ENCODE results near the gene MRPL16.
"Not testable (repeated sequence)": the region's sequence is repeated elsewhere in the genome, so short reads cannot be mapped to it uniquely, and the experiment has no call there.

The MRPL16 gene

GRCh38 chr11:59849129-59849528, 38.6 kb upstream of the MRPL16 start:
- CTCF ChIA-PET = no interaction called here
- no peak for DNase-seq (ENCODE audit: extremely low spot score)
- TF ChIP-seq ZNF384 (IDR thresholded peaks at IDR 0.05) = no peak
- no peak for TF ChIP-seq HDGF (IDR thresholded peaks at IDR 0.05; ENCODE audit: borderline replicate concordance)
- TF ChIP-seq TARDBP (IDR thresholded peaks at IDR 0.05) = no peak
- no peak for TF ChIP-seq SP1 (IDR thresholded peaks at IDR 0.05)
- TF ChIP-seq FOXK2 (IDR thresholded peaks at IDR 0.05) = no peak
- no peak for TF ChIP-seq SUZ12 (IDR thresholded peaks at IDR 0.05)
- no peak for TF ChIP-seq NFRKB (IDR thresholded peaks at IDR 0.05)
- TF ChIP-seq L3MBTL2 (conservative IDR thresholded peaks at IDR 0.05) = no peak
- no peak for TF ChIP-seq BHLHE40 (IDR thresholded peaks at IDR 0.05; ENCODE audit: borderline replicate concordance)
- TF ChIP-seq FOXM1 (IDR thresholded peaks at IDR 0.05; ENCODE audit: borderline replicate concordance) = no peak
- TF ChIP-seq LEF1 (IDR thresholded peaks at IDR 0.05; ENCODE audit: borderline replicate concordance) = no peak
- no peak for TF ChIP-seq PKNOX1 (IDR thresholded peaks at IDR 0.05)
- no peak for TF ChIP-seq ELF4 (IDR thresholded peaks at IDR 0.05)
- no peak for TF ChIP-seq ARNT (IDR thresholded peaks at IDR 0.05)
- no peak for TF ChIP-seq CTBP1 (IDR thresholded peaks at IDR 0.05; ENCODE audit: borderline replicate concordance)
- TF ChIP-seq FOXA1 (IDR thresholded peaks at IDR 0.05) = no peak
- POLR2A ChIA-PET = no interaction called here

GRCh38 chr11:59848439-59848838, 37.9 kb upstream of the MRPL16 start:
- DNase-seq (ENCODE audit: extremely low spot score); CTCF ChIA-PET; POLR2A ChIA-PET: not testable (repeated sequence)

- no peak for DNase-seq (ENCODE audit: extremely low spot score)
- POLR2A ChIA-PET = interaction anchor here (0.6 kb wide), 1 partner anchor 14 kb away, joined by 3 read pairs; no protein-coding TSS in a partner anchor
- CTCF ChIA-PET = no interaction called here
- TF ChIP-seq SUZ12 (IDR thresholded peaks at IDR 0.05) (no peak), LEF1 (IDR thresholded peaks at IDR 0.05; ENCODE audit: borderline replicate concordance) (no peak), FOXA1 (IDR thresholded peaks at IDR 0.05) (no peak), ARNT (IDR thresholded peaks at IDR 0.05) (no peak), NFRKB (IDR thresholded peaks at IDR 0.05) (no peak), TARDBP (IDR thresholded peaks at IDR 0.05) (no peak), ELF4 (IDR thresholded peaks at IDR 0.05) (no peak), L3MBTL2 (conservative IDR thresholded peaks at IDR 0.05) (no peak), FOXK2 (IDR thresholded peaks at IDR 0.05) (no peak), PKNOX1 (IDR thresholded peaks at IDR 0.05) (no peak), FOXM1 (IDR thresholded peaks at IDR 0.05; ENCODE audit: borderline replicate concordance) (no peak), SP1 (IDR thresholded peaks at IDR 0.05) (no peak), BHLHE40 (IDR thresholded peaks at IDR 0.05; ENCODE audit: borderline replicate concordance) (no peak), HDGF (IDR thresholded peaks at IDR 0.05; ENCODE audit: borderline replicate concordance) (no peak), CTBP1 (IDR thresholded peaks at IDR 0.05; ENCODE audit: borderline replicate concordance) (no peak), ZNF384 (IDR thresholded peaks at IDR 0.05) (no peak)
Observed at GRCh38 chr11:59847626-59848025, 37.0 kb upstream of the MRPL16 start.

GRCh38 chr11:59846556-59846955, 36.0 kb upstream of the MRPL16 start:
- TF ChIP-seq ZNF384 (IDR thresholded peaks at IDR 0.05) (no peak), L3MBTL2 (conservative IDR thresholded peaks at IDR 0.05) (no peak), BHLHE40 (IDR thresholded peaks at IDR 0.05; ENCODE audit: borderline replicate concordance) (no peak), ARNT (IDR thresholded peaks at IDR 0.05) (no peak), HDGF (IDR thresholded peaks at IDR 0.05; ENCODE audit: borderline replicate concordance) (no peak), TARDBP (IDR thresholded peaks at IDR 0.05) (no peak)
- POLR2A ChIA-PET = no interaction called here
- CTCF ChIA-PET = no interaction called here
- DNase-seq (ENCODE audit: extremely low spot score) = no peak

GRCh38 chr11:59845399-59845798, 34.8 kb upstream of the MRPL16 start, which contains the start of gene CBLIF:
Gene CBLIF (minus strand): TSS chr11:59845499. CDS start chr11:59845453, 46 bp downstream.
- TF ChIP-seq ZNF384 (IDR thresholded peaks at IDR 0.05) (no peak), ARNT (IDR thresholded peaks at IDR 0.05) (no peak), PKNOX1 (IDR thresholded peaks at IDR 0.05) (no peak), FOXA1 (IDR thresholded peaks at IDR 0.05) (no peak), FOXK2 (IDR thresholded peaks at IDR 0.05) (no peak), L3MBTL2 (conservative IDR thresholded peaks at IDR 0.05) (no peak), CTBP1 (IDR thresholded peaks at IDR 0.05; ENCODE audit: borderline replicate concordance) (no peak), LEF1 (IDR thresholded peaks at IDR 0.05; ENCODE audit: borderline replicate concordance) (no peak), HDGF (IDR thresholded peaks at IDR 0.05; ENCODE audit: borderline replicate concordance) (no peak), NFRKB (IDR thresholded peaks at IDR 0.05) (no peak)

GRCh38 chr11:59842316-59842715, 31.7 kb upstream of the MRPL16 start:
- POLR2A ChIA-PET = no interaction called here
- TF ChIP-seq L3MBTL2 (conservative IDR thresholded peaks at IDR 0.05) (no peak), ZNF384 (IDR thresholded peaks at IDR 0.05) (no peak), FOXA1 (IDR thresholded peaks at IDR 0.05) (no peak), BHLHE40 (IDR thresholded peaks at IDR 0.05; ENCODE audit: borderline replicate concordance) (no peak), ARNT (IDR thresholded peaks at IDR 0.05) (no peak), HDGF (IDR thresholded peaks at IDR 0.05; ENCODE audit: borderline replicate concordance) (no peak)
- no peak for DNase-seq (ENCODE audit: extremely low spot score)
- CTCF ChIA-PET = no interaction called here

More at GRCh38 chr11:59845399-59845798, 34.8 kb upstream of the MRPL16 start, which contains the start of gene CBLIF:
- CTCF ChIA-PET = interaction anchor here (0.6 kb wide), 1 partner anchor 9 kb away, joined by 3 read pairs; no protein-coding TSS in a partner anchor
- POLR2A ChIA-PET = no interaction called here
- no peak for DNase-seq (ENCODE audit: extremely low spot score)

GRCh38 chr11:59841514-59841913, 30.9 kb upstream of the MRPL16 start:
- no peak for DNase-seq (ENCODE audit: extremely low spot score)
- POLR2A ChIA-PET = no interaction called here
- TF ChIP-seq TARDBP (IDR thresholded peaks at IDR 0.05) (no peak), FOXA1 (IDR thresholded peaks at IDR 0.05) (no peak), PKNOX1 (IDR thresholded peaks at IDR 0.05) (no peak), CTBP1 (IDR thresholded peaks at IDR 0.05; ENCODE audit: borderline replicate concordance) (no peak)
- CTCF ChIA-PET = interaction anchor here (0.6 kb wide), 1 partner anchor 68 kb away, joined by 6 read pairs; no protein-coding TSS in a partner anchor

Measured in HEK293T (cell line).